NCI-H226 (cell line): Measurements from ENCODE around the gene CCNL1.
A peak's percentile ranks its signal among the peaks of the same experiment; 100 is the strongest.
"Not testable (repeated sequence)": the region's sequence is repeated elsewhere in the genome, so short reads cannot be mapped to it uniquely, and the experiment has no call there.

Experiments
- DNase-seq: peaks from one replicate; pipeline ENCODE4 v3.0.0-alpha.2; 2015

Gene CCNL1

DNA sequence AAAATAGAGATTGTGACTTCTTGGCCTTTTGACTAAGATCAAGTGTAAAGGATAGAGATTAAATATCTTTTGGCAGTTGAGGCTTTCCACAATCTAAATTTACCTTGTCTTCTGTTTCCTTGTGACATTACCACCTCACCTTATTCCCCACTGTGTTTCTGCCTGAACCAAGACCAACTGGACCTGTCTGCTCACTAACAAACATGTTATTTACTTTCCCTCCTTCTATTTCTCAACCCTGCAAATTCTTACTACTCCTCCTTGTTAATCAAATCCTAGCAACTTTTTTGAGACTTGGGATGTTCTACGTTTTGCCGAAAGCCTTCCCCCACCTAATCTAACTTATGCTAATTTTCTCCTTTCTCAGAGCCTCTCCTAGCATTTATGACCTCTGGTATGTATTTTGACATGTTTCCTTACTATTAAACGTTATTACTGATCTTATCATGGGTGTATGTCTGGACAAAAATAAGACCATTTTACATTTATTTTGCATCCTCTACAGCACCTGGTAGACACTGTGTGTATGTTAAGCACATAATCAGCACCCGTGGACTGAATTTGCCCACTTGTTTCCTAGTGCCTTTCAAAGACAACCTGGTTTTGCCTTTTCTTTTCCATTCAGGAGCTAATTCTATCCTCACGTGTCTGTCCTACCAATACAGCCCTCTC is 7.6 kb upstream of the CCNL1 start:
- DNase-seq, result no peak

DNA sequence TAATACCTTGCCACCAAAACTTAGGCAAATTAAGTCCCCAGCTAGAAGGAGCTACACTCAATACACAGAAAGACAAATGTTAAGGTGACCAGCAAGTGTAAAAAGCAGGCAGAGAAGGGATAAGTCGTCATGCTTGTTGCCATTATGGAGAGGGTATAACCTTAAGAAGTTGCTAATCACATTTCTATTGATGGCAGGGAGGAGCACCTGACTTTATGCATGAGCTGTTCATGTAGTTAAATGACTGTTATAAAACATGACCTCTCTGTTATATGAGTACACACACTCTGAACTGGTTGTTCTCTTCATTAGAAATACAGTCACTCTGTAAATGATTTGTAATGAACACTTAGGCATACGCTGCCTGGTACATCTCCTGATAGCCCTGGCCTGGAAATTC is 6.6 kb upstream of the CCNL1 start:
- no peak for DNase-seq

DNA sequence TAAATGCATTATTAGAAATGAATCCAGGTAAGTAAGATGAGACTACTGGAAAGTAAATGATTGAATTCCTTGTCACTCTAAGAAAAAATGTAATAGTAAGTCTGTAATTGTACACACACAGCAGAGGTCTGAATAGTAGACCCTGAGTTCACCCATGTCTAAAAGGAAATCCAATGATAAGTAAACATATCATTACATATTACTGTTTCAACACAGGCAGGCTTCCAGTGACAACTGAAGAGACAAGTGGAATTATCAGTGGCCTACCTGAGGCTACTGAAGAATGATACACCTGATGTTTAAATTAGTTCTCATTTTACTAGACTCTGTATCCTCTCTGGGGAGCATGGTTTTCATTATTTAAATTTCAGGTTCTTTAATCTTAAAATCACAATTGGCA is 6.2 kb upstream of the CCNL1 start:
- no peak for DNase-seq

DNA sequence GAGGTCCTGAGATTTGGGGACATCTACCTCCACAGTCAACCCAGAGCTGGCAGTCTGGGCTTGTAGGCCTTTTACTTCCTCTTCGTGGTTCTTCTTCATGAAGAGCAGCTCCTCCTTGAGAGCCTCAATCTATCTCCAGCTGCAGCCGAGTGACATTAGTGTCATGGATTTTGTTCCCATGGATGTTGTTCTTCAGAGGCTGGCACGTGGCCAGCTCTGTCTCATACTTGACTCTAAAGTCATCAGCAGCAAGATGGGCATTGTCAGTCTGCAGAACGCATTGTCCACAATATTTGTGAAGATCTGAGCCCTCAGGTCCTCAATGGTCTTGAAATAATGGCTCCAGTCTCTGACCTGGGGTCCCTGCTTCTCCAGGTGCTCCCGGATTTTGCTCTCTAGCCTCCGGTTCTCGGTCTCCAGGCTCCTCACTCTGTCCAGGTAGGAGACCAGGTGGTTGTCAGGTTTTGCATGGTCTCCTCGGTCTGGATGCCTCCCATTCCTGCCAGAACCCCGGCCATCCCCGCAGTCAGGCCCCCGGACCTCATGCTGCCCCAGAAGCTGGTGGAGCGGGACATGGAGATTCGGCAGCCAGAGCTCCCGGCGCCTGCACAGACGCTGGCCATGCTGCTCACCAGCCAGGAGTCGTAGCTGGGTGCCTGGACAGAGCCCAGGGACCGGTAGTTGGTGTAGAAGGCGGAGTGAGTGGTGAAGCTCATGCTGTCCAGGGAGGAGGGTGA is 3.4 kb upstream of the CCNL1 start:
- DNase-seq, result no peak

DNA sequence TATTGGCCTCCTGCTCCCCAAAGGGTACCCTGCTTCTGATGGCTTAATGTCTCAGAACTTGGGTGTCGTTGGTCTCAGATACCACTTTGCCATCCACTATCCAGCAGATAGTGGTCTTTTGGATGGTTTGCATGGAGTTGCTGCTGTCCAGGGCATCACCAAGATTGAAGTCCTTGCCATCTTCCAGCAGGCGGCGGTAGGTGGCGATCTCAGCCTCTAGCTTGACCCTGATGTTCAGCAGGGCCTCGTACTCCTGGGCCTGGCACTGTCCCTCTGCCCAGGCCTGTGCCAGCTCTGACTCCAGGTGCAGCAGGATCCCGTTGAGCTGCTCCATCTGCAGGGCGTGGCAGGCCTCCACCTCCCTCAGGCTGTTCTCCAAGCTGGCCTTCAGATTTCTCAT is 2.7 kb upstream of the CCNL1 start:
- DNase-seq, result not testable (repeated sequence)

DNA sequence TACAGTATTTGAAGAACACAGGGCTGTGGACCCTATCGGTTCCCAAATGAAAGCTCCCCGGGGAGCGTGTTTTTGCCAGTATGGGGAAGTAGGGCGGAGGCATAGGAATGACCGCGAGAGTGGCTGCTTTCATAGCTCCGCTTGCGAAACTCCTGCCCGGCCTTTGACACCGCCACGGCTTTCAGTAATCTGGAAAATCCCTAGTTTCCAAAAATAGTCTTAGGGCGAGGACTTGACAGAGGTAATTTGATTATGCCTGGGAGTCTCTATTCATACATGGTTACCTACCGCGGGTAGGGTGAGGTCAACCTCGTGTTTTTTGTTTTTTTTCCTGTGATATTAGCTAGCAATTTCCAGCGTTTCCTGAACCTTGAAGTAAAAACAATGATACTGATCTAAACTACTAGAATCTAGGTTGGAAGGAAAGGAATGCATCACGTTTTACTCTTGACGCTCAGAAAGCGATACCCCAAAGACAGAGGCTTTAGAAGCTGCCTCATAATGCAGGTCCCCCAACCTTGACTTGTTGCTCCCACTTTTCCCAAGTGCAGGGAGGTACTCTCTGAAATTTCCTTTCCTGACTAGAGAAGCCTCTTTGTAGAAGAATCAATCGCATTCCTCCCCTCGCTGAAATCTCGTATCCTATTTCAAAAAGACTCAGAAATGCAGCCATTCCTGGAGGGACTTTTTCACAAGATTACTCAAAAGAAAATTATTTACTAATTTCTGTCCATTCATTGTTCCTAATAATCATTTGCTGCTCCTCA is 894 bp upstream of the CCNL1 start:
- DNase-seq, result peak; percentile 91

DNA sequence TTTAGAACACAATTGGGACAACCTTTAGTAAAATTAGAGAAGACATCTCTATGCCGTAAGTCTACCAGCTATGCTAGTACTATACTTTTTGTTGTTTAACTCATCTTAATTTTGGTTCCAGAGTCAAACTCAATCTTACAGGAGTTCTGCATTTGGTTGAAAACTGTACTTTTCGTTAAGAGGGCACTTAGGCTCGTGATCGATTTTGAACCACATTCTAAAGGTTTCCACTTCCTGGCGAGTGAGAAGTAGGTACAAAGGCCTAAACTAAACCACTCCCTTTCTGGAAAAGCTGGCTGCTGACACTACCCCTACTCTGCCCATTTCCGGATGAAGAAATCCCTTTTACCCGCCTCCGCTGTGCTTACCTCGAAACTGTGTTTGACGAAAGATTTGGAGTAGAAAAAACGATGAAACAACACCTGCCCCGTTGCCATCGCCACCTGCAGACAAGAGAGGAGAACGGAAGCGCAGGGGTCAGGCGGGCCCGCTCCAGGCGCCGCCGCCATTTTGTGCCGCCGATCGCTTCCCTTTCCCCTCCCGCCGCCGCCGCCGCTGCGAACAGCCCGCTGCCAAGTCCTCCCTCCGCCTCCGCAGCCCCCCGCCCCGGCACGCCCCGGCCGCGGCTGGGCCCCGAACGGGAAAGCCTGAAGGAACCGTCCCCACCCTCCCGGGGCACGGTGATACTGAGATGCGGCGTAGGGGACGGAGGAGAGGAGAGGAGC is 748 bp downstream of the CCNL1 start:
- peak; percentile 66 for DNase-seq

DNA sequence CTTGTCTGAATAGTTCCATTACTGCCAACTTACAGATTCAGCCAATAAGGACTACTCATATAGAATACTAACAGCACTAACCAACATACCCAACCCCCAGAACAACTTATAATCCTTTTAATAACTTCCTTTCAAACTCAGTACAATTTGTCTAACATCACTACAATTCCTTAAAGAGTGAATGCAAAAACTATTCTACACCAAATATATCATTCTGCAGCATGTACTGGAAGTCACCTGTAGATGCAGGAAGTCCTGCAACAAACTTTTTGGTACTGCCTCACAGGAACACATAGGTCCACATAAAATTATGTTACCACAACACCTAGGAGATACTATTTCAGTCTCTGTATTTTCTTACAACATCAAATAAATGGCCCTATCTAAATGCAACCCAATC is 2.1 kb downstream of the CCNL1 start:
- DNase-seq, result no peak

DNA sequence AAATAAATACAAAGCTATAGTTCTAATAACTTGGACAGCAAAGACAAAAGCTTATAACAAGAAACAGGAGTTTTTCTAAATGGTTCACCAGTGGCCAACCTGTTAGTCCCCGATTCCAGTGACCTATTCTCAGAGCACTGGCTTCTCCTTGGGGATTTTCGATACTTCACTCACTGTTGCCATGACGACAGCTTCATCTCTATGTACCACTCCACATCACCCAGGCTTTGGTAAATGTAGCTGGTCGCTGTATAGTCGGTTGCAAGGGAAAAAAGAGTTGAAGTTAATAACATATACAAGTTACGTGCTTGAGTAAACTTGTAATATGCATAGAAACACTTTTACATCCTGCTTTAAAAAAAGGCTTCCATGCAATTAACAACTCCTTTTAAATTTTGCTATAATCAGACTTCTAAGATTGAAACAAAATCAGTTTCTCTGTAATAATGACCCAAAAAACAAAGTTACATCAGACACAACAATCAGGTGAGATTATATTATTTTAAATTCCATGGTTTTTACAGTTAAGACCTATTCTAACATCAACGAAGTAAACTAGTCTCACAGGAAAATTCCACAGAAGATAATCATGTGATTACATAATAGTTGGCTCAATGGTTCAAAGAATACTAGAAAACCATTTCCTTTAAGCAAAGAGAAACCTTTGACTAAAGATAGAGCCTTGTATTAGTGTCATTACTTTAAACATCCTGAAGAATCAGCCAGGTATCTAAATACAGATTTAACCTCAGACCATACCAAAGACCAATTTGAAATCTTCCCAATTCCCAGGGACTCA is 2.9 kb downstream of the CCNL1 start:
- no peak for DNase-seq

DNA sequence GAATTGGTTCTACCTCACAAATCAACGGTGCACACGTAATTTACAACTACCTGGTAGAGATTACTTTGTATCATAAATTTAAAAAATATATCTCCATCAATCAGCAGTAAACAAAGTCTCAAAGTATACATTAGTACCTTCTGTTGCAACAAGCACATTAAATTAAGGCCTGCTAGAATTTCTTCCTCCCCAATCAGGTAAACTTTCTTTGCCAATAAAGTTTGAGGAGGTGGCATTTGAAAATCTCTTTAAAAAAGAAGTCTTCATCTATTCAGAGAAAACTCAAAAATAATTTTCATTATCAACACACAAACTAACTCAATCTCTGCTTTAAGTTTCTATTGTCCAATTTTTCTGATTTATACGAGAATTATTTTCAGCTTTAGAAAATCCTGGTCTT is 4.4 kb downstream of the CCNL1 start:
- no peak for DNase-seq

DNA sequence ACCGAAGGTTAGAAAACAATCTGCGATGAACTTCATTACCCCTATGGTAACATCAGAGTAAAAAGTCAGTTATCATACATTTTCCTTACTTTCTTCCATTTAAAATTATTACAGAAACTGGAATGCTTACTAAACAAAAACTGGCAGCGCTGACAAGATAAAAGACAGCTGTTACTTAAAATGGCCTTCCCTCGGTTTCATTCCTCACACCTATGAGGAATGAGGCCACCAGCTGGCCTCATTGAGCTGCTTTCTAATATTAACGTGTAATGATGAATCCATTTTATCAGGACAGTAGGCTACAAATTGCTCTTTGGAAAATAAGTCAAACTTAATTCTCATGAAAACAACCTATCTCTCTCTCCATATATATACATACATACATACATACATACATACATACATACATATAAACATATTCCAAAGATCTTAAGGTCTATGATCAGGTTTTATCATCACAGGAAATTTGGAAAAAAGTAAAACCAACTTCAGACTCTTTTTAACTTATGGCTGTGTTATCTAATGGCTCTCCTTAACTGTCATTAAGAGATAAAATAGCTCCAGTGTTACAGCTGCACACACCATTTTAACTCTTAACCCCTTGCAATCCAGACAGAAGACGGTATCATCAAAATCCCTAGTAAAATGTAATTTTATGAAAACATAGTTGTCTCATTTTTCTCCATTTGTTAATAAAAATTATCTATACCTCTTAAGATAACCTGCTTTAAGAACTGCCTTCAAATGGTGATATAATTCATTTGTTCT is 5.2 kb downstream of the CCNL1 start:
- no peak for DNase-seq

DNA sequence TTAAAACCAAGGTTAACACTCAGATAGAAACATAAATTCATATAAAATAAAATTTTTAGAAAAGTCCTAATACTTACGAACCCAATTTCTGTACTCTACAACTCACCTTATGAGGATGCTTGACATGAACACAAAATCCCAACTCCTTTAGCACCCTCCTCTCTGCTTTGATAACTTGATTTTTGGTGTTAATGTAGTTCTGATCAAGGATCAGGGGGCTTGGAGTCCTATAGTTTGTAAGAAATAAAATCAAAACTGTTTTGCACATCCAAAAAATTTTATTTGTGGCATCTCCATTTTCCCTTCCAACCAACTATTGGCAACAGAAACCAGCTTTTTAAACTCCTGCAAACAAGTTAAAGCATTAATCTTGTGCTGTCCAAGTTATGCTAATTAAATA is 7.0 kb downstream of the CCNL1 start:
- no peak for DNase-seq

DNA sequence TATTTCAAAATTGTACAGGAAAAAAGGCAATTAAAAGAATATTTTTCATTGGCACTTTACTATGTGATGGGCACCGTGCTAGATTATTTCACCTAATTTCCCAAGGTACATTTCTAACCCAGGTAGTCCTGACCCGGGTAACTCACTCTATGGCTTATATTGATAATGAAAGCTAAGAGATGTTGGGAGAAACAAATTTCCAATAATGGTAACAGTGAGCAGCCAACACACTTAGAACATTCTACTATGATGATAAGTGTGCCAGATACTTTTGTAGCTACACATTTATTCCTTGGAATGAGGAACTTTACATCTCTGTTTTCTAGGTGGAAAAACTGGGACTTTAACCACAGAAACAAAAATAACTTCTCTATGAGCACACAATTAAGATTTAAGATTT is 7.5 kb downstream of the CCNL1 start:
- no peak for DNase-seq

DNA sequence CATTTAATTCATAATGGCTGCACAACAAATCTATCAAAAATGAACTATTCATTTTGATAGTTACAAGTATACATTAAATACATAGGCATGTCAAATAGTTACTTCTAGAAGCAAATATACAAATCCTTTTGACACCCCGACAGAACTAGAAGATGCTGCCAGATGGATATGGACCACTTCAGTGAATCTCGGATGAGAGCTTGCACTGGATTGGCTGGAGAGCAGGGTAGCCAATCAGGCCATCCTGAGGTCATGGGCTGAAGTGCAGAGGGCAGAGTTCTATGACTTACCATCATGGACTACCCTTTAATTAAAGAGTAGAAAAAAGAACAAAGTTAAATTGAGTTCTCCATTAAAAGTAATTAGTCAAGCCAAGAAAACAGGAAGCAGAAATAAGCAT is 8.3 kb downstream of the CCNL1 start:
- no peak for DNase-seq

DNA sequence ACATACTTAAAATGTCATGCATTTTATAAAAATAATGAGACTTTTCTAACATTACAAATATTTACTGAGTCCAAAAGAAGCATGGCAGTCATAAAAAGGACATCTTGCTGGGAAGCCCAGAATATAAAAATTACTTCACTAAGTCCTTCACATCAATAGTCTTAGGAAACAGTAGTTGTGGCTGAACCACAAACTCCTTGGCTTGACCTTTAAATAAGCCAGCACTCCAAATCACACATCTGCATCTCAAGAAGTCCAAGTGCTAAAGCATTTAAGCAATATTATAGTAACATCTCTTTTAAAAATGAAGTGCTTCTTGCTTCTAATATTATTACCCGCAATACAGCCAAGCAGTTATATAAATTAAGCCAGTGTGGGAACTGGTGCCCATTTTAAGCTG is 8.8 kb downstream of the CCNL1 start:
- no peak for DNase-seq

DNA sequence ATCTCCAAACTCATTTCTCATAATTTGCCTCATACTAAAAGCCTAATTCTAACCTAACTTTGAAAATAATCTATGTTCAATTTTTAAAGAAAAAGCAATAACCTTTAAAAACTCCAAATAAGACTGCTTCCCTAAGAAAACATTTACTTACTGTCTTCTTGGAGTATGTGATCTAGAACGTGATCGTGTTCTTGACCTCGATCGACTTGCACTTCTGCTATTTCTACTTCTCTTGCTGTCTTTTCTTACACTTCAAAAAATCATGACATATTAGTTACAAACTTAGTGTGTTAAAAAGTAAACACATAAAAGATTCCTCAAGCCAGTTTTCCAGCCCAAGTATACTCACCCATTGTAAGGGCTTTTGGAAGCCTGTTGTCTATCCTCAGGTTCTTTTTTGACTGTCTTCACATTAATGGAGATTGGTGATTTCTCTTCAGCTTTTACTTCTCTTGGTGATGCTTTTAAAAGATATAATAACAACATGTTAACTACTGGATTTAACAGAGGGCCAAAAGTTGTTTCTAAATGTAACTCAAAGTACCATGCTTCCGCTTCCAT is 10.7 kb downstream of the CCNL1 start:
- no peak for DNase-seq

DNA sequence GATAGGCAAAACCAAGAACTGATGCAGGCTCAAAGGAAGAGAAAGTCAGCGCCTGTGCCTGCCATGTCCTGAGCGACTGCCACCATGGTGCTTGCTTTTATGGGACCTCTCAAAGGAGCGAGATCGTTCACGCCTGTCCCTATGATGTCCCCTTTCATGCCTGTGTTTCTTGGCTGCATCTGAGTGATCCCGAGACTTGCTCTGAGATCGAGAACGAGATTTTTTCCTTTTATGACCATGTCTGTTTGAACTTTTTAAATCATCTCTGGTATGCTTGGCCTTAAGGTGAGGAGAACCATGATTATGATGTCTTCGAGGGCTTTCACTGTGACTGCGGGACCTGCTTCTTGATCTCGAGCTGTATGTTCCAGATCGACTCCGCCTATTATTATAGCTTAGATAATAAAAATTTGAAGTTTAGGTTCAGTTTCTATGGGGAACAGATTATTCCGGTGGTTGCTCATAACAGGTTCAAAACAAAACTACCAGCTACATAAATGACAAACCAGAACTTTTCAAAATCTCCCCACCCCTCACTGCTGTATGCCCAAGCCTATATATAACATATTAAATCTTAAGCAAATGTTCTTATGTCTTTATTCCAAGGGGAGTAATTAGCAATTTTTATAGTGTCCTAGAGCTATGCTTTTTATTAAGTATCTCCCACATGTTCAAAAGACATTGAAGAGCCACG is 11.6 kb downstream of the CCNL1 start:
- no peak for DNase-seq

DNA sequence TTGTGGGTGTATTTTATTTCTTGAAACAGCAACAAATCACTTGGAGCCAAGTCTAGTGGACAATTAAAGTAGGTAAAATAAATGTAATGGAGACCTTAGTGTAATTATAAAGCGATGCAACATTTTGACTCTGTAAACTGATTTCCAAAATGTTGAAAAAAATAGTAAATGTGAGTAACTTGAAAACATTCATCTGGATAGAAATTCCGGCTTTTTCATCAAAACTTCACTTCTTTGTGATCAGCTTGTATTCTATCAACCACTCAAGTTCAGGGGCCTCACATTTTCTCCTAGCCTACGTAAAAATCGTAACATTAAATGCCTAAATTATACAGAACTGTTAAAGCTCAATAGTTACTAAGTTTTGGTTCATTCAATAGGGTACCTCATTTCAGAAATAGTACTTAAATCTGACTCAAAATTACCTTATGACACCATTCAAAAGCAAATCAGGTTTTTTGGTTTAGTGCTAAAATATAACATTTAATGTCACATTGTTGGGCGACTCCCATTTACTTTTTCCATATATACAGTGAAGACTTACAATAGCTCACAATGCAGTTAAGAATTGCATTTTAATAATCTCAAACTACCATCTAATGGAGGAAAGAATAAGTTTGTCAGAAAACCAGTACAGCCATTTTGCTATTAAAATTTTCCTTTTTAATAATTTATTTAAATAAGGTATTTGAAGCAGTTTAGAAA is 12.7 kb downstream of the CCNL1 start:
- DNase-seq, result no peak

DNA sequence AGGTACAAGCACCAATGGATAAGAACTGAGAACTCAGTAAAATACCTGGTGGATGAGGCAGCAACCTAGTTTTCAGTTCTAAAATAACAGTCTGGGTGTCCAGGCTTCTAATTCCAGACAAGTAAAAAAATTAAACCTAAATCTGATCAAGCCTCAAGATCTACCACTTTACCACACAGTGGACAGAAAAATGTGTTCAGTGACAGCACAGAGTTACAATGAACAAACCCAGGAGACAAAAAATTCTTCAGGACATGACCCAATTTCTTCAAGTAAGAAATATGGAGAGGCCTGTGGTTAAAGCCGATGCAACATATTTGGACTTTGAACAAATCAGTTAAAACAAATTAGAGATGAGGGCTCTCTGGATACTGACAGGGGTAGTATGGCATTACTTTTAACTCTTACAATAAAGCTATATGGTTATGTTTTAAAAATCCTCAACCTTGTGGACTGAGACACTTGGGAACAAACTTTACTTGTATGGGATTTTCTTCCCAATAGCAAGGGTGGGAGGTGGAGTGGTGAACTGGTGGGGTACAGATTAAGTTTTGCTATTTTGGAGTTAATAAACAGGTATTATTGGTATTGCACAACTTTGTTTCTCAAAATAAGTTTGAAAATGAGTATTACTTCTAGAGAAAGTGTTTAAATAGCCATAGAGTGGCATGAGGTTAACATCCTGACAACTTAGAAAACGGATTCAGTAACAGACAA is 14.2 kb downstream of the CCNL1 start:
- DNase-seq, result no peak
